T-cell (primary cell): Measurements from ENCODE around the gene SPRED2. TPM values are rescaled to one million over a fixed set of nuclear protein-coding genes. Genes with fewer than 3 reads are reported as not detected.

Experiments used
- ATAC-seq, 4 experiments: fragments of 200-7000 bp in 3 of 4; fragments of 150-1000 bp in 1 of 4; cut with Tn5 transposase; replicated peaks in 1 of 4; 1 replicate in 3 of 4; 2 replicates in 1 of 4; pipeline ENCODE4 v1.10.0; 2021; ENCODE audit warnings: moderate library complexity in 3 of 4, mild to moderate bottlenecking in 2 of 4, moderate number of reproducible peaks in 1 of 4
- CTCF ChIA-PET, 2 donors: fragments of 300-600 bp; sonication (Branson Sonifier 250); formaldehyde crosslinking; loops; one replicate each; lab custom pipeline; 2022; ENCODE audit warnings: antibody characterized with exemption in 2 of 2; lab: Charles Lee
- POLR2A ChIA-PET, 2 donors: fragments of 300-600 bp; sonication (Branson Sonifier 250); formaldehyde crosslinking; loops; one replicate each; lab custom pipeline; 2022; ENCODE audit warnings: antibody characterized with exemption in 2 of 2; lab: Charles Lee
- DNase-seq, 35 experiments: peaks; one replicate each; pipeline versions ENCODE4 v3.0.0 to v3.0.0-alpha.2; 2013 to 2023
- H3K27ac ChIP-seq: one replicate; pipeline ENCODE4 v1.5.1; 2013; ENCODE audit warnings: low read length
- H3K27me3 ChIP-seq, 2 experiments: replicated peaks in 1 of 2; 1 replicate in 1 of 2; 2 replicates in 1 of 2; pipeline versions ENCODE4 v1.6.1 to v1.7.0; 2013; ENCODE audit warnings: low read length in 1 of 2, mixed read lengths in 1 of 2; ENCODE audit not compliant: control insufficient read depth in 2 of 2, insufficient read depth in 2 of 2; ENCODE audit errors: extremely low read depth in 1 of 2
- H3K36me3 ChIP-seq, 2 donors: 1 replicate in 1 of 2; 2 replicates in 1 of 2; pipeline versions ENCODE4 v1.6.1 to v1.7.0; 2013; ENCODE audit warnings: low read length in 1 of 2; ENCODE audit not compliant: control insufficient read depth in 2 of 2, insufficient read depth in 1 of 2; ENCODE audit errors: extremely low read depth in 1 of 2
- H3K4me1 ChIP-seq, 2 experiments: 1 replicate in 1 of 2; 2 replicates in 1 of 2; pipeline versions ENCODE4 v1.6.1 to v1.7.0; 2013; ENCODE audit warnings: low read length in 2 of 2, mixed read lengths in 1 of 2; ENCODE audit not compliant: insufficient read depth in 2 of 2, control insufficient read depth in 1 of 2; ENCODE audit errors: extremely low read depth in 1 of 2
- H3K4me3 ChIP-seq, 2 donors: 1 replicate in 1 of 2; 2 replicates in 1 of 2; pipeline versions ENCODE4 v1.5.1 to v1.7.0; 2013; ENCODE audit warnings: mild to moderate bottlenecking in 2 of 2, low read length in 1 of 2, moderate library complexity in 1 of 2; ENCODE audit not compliant: control insufficient read depth in 1 of 2; ENCODE audit errors: extremely low read depth in 1 of 2
- H3K9me3 ChIP-seq: 2 replicates; pipeline ENCODE4 v1.7.0; 2013
- H3K27ac Mint-ChIP-seq, 2 donors: one replicate each; pipeline ENCODE4 v1.8.0; 2020 to 2021; ENCODE audit warnings: mild to moderate bottlenecking in 2 of 2, mixed read lengths in 2 of 2
- H3K27me3 Mint-ChIP-seq, 2 donors: one replicate each; pipeline ENCODE4 v1.8.0; 2021 to 2022; ENCODE audit warnings: mixed read lengths in 2 of 2
- H3K36me3 Mint-ChIP-seq: one replicate; pipeline ENCODE4 v1.8.0; 2021; ENCODE audit warnings: mixed read lengths
- H3K4me1 Mint-ChIP-seq, 3 donors: one replicate each; pipeline ENCODE4 v1.8.0; 2020 to 2022; ENCODE audit warnings: mixed read lengths in 3 of 3, mild to moderate bottlenecking in 1 of 3
- H3K4me3 Mint-ChIP-seq, 3 donors: one replicate each; pipeline ENCODE4 v1.8.0; 2020 to 2022; ENCODE audit warnings: mild to moderate bottlenecking in 3 of 3, mixed read lengths in 3 of 3, moderate library complexity in 3 of 3
- H3K9me3 Mint-ChIP-seq, 3 donors: one replicate each; pipeline ENCODE4 v1.8.0; 2020 to 2022; ENCODE audit warnings: mixed read lengths in 3 of 3
- WGBS: methylation state at CpG from one replicate; pipeline ENCODE4 v1.1.5; 2013; ENCODE audit warnings: missing lambda C conversion rate; ENCODE audit not compliant: insufficient coverage; 5-methylcytosine and 5-hydroxymethylcytosine counted together
- total RNA-seq, 35 experiments: library from RNA in 6 of 35; stranded (reverse) in 6 of 35; fragments of 120-200 nt in 1 of 35; gene quantifications; one replicate each; pipeline versions ENCODE4 v1.2.1 to v1.2.4 and lab custom pipeline; 2013 to 2026

The SPRED2 gene
- total RNA-seq, 5 donors from 2014 or later (not counting 1 experiment from before 2014, with no cell fraction given), result 0.73 to 3.2 (median 1.2) TPM

DNA sequence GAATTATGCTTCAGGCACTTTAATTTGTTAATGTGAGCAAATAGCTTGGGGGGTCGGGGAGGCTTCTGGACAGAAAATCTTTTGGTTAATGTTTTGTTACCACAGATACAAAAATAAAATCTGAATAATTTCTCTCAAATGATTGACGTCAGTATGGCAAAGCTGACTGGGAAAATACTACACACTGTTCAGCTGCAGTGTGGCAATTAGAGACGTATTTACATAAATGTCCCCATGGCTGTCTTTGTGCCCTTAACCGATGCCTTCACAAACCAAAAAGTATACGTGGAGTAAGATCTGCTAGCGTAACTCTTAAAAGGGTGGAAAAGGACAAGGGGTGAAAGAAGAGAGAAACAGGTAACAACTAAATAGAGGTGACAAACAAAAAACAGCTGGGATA, 121.3 kb downstream of the SPRED2 start:
- Histone ChIP-seq H3K9me3 (no peaks in the 10 kb centered on the region), H3K4me3 (no peak overlapping the region), H3K27me3 (no peaks in the 10 kb centered on the region), H3K36me3 (peaks cover 0 to 2% of the 10 kb centered on the region in 2 donors), H3K4me1 (no peaks in the 10 kb centered on the region), H3K27ac (no peak overlapping the region)
- Mint-ChIP-seq H3K4me3 (no peak overlapping the region), H3K9me3 (no peaks in the 10 kb centered on the region), H3K27ac (no peak overlapping the region), H3K4me1 (peaks cover 0 to 7% (median 0%) of the 10 kb centered on the region in 3 donors), H3K27me3 (no peaks in the 10 kb centered on the region), H3K36me3 (peaks cover 19% of the 10 kb centered on the region)
- no peak for DNase-seq
- ChIA-PET CTCF (interaction anchor here in 1 of 2 donors (0.6 kb wide), 1 partner anchor 316 kb away, joined by 5 read pairs; no protein-coding TSS in a partner anchor), POLR2A (no interaction called here)
- 91% methylated on average over 4 of the region's 6 CpGs for WGBS
- ATAC-seq, result no peak

DNA sequence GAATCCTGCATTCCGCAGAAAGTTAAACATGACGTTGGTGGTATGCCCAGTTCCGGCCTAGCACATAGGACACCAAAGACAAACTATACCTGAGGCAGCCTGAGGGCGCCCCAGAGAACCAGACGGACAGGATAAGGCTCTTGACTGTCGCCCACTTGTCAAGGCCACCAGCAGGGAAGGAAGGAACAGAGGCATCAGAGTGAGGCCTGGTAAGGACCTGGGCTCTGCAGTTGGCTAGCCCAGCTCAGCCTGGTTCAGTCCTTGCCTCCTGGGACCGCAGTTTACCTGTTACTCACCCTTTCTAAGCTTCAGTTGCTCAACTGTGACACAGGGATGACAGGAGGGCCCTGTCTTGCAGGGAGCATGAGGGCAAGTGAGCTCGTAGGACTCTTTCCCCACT, 122.7 kb downstream of the SPRED2 start:
- WGBS, result 80% methylated on average over 8 of the region's 8 CpGs
- Mint-ChIP-seq H3K36me3 (peaks cover 19% of the 10 kb centered on the region), H3K4me3 (no peak overlapping the region), H3K27ac (no peak overlapping the region), H3K4me1 (peaks cover 0 to 7% (median 0%) of the 10 kb centered on the region in 3 donors), H3K27me3 (no peaks in the 10 kb centered on the region), H3K9me3 (no peaks in the 10 kb centered on the region)
- no peaks in the 10 kb centered on the region for H3K27me3 ChIP-seq
- no peak overlapping the region for H3K27ac ChIP-seq
- H3K9me3 ChIP-seq, result no peaks in the 10 kb centered on the region
- no peak for DNase-seq
- H3K4me3 ChIP-seq, result no peak overlapping the region
- POLR2A ChIA-PET, result no interaction called here
- ATAC-seq, result peak in 1 of 4 experiments; percentile 17
- H3K36me3 ChIP-seq, result peaks cover 0 to 2% of the 10 kb centered on the region in 2 donors
- CTCF ChIA-PET, result no interaction called here
- H3K4me1 ChIP-seq, result no peaks in the 10 kb centered on the region

DNA sequence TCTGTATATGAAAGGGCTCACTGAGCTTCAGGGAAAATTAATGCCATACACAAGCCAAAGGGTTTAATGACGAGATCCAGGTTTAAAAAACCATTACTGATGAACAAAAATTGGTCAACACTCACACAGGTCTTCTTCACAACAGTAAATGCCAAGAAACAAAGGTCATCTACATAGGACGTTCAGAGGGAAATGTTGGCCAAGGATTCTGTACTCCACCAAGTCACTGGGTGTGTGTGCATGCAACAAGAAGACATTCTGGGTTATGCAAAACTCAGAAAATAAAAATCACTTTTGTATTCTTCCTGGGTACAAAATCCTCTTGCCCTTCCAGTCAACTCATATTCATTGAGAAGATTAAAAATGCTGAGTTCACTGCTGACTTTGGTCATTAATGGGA, 126.5 kb downstream of the SPRED2 start:
- H3K4me3 Mint-ChIP-seq, result no peak overlapping the region

DNA sequence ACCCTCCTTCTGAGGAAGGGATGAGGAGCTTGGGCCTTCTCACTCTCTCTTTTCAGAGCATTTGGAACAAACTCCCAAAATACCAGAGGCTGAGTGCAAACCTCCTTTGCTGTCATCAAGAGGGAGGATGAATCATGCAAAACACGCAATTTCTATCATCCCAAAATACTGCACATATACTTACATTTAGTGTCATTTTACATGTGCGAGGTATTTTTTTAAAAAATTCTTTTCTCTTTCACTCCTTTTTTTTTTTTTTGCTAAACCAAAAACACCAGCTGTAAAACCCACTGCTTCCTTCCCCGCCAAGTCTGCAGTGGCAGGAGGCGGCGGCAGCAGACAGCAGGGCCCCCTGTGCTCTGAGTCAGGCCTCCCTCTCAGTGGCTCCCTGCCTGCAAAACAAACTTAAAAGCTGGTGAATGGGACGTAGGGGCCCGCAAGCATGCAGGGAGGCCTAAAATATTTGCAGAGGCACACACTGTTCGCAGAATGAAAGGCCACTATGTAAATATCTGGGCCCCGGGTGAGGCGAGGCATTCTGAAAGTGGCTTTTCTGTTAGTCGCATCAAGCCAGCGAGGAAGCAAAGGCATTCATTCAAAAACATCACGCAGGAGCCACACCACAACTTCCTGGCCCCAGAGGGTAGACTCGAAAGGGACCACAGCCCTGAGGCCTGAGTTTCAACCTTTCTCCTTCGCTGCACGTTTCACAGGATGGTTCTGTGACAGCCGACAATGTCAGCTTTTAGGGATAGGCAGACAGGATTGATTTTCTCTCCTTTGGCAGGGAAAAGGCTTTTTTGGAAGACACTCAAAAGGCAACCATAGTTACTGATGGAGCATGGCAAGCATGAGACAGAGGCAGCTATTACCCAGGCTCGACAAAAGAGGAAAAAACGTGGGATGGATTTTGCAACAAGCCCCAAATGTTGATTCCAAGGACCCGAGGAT, 131.4 kb downstream of the SPRED2 start:
- no peaks in the 10 kb centered on the region for H3K36me3 ChIP-seq
- peaks cover 0 to 7% of the 10 kb centered on the region in 2 experiments for H3K27me3 ChIP-seq
- peak overlapping the region; percentile 23 to 77 for H3K4me3 ChIP-seq
- peak overlapping the region; percentile 15 for H3K27ac ChIP-seq
- peaks cover 31 to 43% (median 38%) of the 10 kb centered on the region in 3 donors for H3K4me1 Mint-ChIP-seq
- peaks cover 31 to 34% of the 10 kb centered on the region in 2 experiments for H3K4me1 ChIP-seq
- 4% methylated on average over 17 of the region's 20 CpGs for WGBS
- no peaks in the 10 kb centered on the region for H3K9me3 Mint-ChIP-seq
- peak overlapping the region; percentile 74 to 88 (median 75) for H3K4me3 Mint-ChIP-seq
- peak overlapping the region; percentile 86 to 91 for H3K27ac Mint-ChIP-seq
- no peaks in the 10 kb centered on the region for H3K9me3 ChIP-seq
- CTCF ChIA-PET, result interaction anchor here (0.6 to 0.7 kb wide), 3 partner anchors 127 to 813 kb away, joined by 3 to 5 read pairs (median 4); no protein-coding TSS in a partner anchor
- ATAC-seq (peak; percentile 93 to 96 (median 94)), DNase-seq (peak; percentile 49 to 77 (median 64))
- no peaks in the 10 kb centered on the region for H3K27me3 Mint-ChIP-seq
- POLR2A ChIA-PET, result interaction anchor here in 1 of 2 donors (0.5 to 0.7 kb wide), 2 partner anchors 10 to 245 kb away, joined by 3 to 6 read pairs; partner anchors contain the start of gene CEP68
- H3K36me3 Mint-ChIP-seq, result no peaks in the 10 kb centered on the region

More for the DNA sequence above, 126.5 kb downstream of the SPRED2 start:
- no peak overlapping the region for H3K27ac Mint-ChIP-seq
- DNase-seq, result no peak
- Histone ChIP-seq H3K36me3 (no peaks in the 10 kb centered on the region), H3K27me3 (peaks cover 0 to 3% of the 10 kb centered on the region in 2 experiments), H3K4me3 (no peak overlapping the region), H3K9me3 (no peaks in the 10 kb centered on the region), H3K27ac (no peak overlapping the region), H3K4me1 (peaks cover 16 to 18% of the 10 kb centered on the region in 2 experiments)
- peaks cover 19 to 24% (median 22%) of the 10 kb centered on the region in 3 donors for H3K4me1 Mint-ChIP-seq
- 80% methylated on average over 1 of the region's 2 CpGs for WGBS
- H3K9me3 Mint-ChIP-seq, result no peaks in the 10 kb centered on the region
- ChIA-PET POLR2A (no interaction called here), CTCF (no interaction called here)
- H3K27me3 Mint-ChIP-seq, result no peaks in the 10 kb centered on the region
- H3K36me3 Mint-ChIP-seq, result no peaks in the 10 kb centered on the region
- no peak for ATAC-seq

DNA sequence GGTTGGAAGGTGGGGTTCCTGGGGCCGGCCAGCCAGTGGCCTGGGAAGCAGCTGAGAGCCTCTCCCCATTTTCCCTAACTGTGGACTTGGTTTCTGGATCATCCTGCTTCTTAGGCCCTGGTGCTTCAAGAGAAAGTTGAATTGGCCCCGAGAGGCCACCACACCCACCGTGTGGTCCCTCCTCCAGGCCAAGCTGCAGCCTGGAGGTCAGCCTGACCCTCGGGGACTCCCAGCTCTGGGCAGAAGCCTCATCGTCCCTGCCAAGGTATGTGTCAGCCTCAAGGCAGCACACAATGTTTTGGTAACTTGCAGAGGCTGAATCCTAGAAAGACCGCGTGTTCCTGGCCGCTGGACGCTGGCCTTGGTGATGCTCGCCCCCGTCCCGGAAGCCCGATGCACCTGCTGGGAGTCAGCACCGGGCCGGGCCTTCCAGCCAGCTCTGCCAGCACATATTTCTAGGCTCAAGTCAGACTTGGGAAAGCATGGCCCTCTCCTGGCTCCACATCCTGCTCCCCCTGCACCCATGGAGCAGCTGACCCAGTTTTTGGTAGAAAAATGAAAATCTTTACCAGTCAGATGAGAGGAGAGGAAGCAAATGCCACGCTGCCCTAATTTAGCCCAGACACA, 132.2 kb downstream of the SPRED2 start:
- POLR2A ChIA-PET, result no interaction called here
- peak overlapping the region; percentile 86 to 91 for H3K27ac Mint-ChIP-seq
- ATAC-seq, result peak in 1 of 4 experiments; percentile 1
- H3K4me3 Mint-ChIP-seq, result peak overlapping the region; percentile 74 to 88 (median 75)
- Histone ChIP-seq H3K27ac (no peak overlapping the region), H3K27me3 (peaks cover 0 to 7% of the 10 kb centered on the region in 2 experiments), H3K4me3 (peak overlapping the region; percentile 23 to 77), H3K4me1 (peaks cover 31 to 34% of the 10 kb centered on the region in 2 experiments), H3K36me3 (no peaks in the 10 kb centered on the region), H3K9me3 (no peaks in the 10 kb centered on the region)
- H3K9me3 Mint-ChIP-seq, result no peaks in the 10 kb centered on the region
- no peaks in the 10 kb centered on the region for H3K36me3 Mint-ChIP-seq
- 65% methylated on average over 12 of the region's 16 CpGs for WGBS
- H3K4me1 Mint-ChIP-seq, result peaks cover 31 to 43% (median 38%) of the 10 kb centered on the region in 3 donors
- CTCF ChIA-PET, result interaction anchor here in 1 of 2 donors (0.9 kb wide), 1 partner anchor 10 kb away, joined by 10 read pairs; no protein-coding TSS in a partner anchor
- DNase-seq, result peak in 2 of 35 experiments; percentile 7 to 11
- no peaks in the 10 kb centered on the region for H3K27me3 Mint-ChIP-seq

DNA sequence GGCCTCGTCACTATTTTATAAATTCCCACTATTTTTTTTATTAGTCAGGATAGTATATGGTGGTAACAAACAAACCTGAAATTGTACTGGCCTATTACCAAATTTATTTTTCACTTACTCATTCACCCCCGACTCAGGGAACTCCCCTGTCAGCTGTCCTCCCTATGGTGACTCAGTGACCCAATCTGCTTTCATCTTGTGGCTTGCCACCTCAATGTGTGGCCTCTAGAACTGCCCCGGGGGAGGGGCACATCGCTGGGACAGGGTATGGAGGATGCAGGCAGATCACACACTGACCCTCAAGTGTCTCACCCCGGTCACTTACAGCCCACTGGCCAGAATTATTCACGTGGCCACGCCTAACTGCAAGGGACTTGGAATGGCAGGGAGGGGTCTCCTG, 133.2 kb downstream of the SPRED2 start:
- Histone ChIP-seq H3K27ac (no peak overlapping the region), H3K4me1 (peaks cover 31 to 34% of the 10 kb centered on the region in 2 experiments), H3K36me3 (no peaks in the 10 kb centered on the region), H3K9me3 (no peaks in the 10 kb centered on the region), H3K4me3 (no peak overlapping the region), H3K27me3 (peaks cover 0 to 7% of the 10 kb centered on the region in 2 experiments)
- CTCF ChIA-PET, result interaction anchor here in 1 of 2 donors (0.5 to 0.9 kb wide), 2 partner anchors 9 to 49 kb away, joined by 9 to 10 read pairs; no protein-coding TSS in a partner anchor
- 100% methylated on average over 2 of the region's 7 CpGs for WGBS
- Mint-ChIP-seq H3K9me3 (no peaks in the 10 kb centered on the region), H3K27me3 (peaks cover 0 to 3% of the 10 kb centered on the region in 2 donors), H3K27ac (no peak overlapping the region), H3K4me1 (peaks cover 31 to 43% (median 38%) of the 10 kb centered on the region in 3 donors), H3K4me3 (peak overlapping the region in 1 of 3 donors; percentile 0), H3K36me3 (no peaks in the 10 kb centered on the region)
- POLR2A ChIA-PET, result interaction anchor here in 1 of 2 donors (0.6 kb wide), 1 partner anchor 72 kb away, joined by 11 read pairs; the partner anchor contains the start of gene ACTR2
- DNase-seq, result peak in 1 of 35 experiments; percentile 10
- no peak for ATAC-seq
